ENCODE data around the gene PRSS21.

PRSS21 gene

DNA sequence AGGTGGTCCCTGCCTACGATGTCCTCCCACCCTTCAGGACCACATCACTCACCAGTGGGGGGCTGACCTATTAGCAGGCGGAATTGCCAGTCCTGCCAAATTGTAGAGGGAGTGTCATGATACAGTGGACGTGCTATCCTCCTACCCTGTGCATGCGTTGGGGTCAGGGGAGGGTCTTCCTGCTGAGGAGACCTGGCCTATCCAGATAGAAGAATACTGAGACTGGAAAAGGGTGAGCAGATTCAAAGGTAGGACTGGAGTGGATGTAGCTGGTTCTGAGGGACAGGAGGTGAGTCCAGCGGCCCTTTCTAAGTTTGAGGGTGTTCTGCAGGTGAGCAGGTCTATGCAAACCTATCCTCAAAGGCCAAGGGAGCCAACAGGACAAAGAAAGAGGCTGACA is 10.8 kb upstream of the PRSS21 start:
- no peak for DNase-seq (ENCODE audit: low read depth)

DNA sequence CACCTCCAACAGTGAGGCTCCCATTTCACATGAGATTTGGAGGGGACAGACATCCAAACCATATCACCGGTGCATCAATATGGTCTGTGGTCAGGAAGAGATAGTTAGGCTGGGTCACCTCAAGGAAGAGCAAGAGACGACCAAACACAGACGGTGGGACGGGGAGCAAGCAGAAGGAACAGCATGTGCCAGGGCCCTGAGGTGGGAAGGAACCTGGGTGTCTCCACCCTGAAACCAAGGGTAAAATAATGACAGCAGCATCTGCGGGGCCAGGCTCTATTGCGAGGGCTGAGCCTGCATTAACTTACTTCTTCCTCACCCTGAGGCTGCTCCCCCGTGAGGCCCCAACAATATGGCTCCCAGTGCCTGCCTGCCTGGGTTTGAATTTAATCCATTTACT is 8.9 kb upstream of the PRSS21 start:
- no peak for DNase-seq (ENCODE audit: low read depth)

DNA sequence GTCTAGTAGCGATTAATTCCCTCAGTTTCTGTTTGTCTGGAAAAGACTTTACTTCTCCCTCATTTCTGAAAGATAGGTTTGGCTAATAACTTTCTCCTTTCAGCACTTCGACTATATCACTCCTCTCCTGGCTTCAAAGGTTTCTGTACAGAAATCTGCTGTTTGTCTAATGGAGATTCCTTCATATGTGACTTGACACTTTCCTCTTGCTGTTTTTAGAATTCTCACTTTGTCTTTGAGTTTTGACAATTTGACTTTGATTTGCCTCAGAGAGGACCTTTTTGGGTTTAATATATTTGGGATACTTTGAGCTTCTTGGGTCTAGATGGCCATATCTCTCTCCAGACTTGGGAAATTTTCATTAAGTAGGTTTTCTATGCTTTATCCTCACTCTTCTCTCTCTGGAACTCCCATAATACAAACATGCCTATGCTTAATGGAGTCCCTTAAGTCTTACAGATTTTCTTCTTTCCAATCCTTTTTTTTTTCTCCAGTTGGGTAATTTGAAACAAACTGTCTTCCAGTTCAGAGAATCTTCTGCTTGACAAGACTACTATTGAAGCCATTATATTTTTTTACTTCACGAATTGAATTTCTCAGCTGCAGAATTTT is 7.8 kb upstream of the PRSS21 start:
- DNase-seq (ENCODE audit: low read depth): no peak

- no peak for DNase-seq (ENCODE audit: low read depth)
Observed at GRCh38 chr16:2810651-2811050, 6.4 kb upstream of the PRSS21 start.

DNA sequence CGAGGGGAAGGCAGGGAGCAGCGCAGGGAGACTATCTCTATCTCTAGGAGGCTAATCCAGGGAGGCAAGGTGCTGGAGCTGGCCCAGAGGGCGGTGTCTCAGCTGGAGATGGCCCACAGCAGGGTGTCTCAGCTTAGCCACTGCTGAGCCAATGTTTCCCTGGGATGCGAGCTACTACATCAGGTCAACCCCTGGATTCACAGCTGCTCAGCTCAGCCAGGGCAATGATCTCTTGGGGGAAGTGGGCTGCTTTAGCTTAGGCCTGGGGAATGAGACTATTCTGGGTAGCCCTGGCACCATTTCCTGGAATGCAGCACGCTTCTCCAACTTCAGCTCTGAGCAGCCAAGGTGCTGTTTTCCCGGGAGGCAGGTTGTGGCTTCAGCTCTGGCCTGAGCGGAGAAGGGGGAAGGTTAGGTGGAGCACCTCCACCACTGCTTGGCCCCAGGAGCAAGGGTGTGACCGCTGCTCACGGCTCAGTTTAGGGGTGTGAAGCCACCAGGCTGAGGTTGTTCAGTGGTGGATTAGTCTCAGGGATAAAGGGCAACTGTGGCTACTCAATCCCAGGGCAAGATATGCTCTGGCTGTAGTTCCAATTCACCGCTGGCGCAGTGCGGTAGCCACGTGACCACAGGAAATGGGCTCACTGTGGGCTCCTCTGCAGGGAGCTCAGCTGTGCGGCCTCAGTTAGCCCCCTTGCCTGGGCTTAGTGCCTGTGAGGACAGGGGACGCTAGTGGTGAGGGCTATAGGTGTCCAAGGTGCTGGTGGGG is 5.2 kb upstream of the PRSS21 start:
- no peak for DNase-seq (ENCODE audit: low read depth)

DNA sequence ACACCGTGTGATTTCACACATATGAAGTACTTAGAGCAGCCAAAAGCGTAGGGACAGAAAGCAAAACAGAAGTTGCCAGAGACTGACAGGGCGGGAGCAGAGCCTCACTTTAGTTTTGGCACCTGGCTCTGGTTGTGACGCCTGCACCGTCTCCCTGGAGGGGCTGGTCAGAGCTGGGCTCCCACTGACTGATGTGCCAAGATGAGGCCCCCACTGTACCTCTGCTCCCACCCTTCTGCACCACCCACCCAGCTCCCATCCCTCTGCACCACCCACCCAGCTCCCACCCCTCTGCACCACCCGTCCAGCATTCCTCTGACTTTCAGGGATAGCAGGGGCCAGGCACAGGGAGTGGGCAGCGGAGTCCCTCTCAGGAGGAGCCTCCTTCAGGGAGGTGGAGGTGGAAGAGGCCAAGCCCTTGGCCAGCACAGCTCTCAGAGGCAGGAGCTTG is 3.2 kb upstream of the PRSS21 start:
- DNase-seq (ENCODE audit: low read depth): no peak

DNA sequence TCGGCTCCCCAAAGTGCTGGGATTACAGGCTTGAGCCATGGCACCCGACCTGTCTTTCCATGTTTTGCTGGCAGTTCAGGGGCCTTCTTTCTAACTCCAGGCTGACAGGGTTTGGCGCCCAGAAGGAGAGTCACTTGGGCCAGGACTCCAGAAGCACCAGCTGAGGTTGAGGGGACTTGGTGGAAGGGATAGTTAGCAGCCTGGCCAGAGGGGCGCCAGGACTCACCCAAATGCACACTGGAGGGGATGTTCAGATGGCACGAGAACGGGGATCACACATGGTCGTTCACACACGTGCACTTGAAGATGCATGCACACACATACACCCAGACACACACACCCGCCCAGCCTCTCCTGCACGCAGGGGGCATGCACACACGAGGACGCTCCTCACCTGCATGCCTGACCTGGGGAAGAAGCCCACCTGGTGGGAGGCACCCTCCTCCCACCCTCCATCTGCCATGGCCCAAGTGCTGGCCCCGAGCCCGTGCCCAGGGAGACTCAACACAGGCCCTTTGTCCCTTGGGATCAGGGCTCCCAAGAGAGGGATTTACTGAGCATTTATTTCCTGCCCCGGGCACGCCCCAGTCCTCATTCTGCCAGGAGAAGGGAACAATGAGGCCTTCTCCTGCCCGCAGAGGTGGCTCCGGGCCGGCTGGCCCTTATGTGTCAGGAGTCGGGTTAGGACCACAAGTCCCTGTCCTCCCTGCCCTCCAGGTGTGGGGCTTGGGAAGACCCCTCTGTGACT is 2.3 kb upstream of the PRSS21 start:
- no peak for DNase-seq (ENCODE audit: low read depth)

- DNase-seq (ENCODE audit: low read depth): no peak
Observed at GRCh38 chr16:2815299-2815771, 1.7 kb upstream of the PRSS21 start.

DNA sequence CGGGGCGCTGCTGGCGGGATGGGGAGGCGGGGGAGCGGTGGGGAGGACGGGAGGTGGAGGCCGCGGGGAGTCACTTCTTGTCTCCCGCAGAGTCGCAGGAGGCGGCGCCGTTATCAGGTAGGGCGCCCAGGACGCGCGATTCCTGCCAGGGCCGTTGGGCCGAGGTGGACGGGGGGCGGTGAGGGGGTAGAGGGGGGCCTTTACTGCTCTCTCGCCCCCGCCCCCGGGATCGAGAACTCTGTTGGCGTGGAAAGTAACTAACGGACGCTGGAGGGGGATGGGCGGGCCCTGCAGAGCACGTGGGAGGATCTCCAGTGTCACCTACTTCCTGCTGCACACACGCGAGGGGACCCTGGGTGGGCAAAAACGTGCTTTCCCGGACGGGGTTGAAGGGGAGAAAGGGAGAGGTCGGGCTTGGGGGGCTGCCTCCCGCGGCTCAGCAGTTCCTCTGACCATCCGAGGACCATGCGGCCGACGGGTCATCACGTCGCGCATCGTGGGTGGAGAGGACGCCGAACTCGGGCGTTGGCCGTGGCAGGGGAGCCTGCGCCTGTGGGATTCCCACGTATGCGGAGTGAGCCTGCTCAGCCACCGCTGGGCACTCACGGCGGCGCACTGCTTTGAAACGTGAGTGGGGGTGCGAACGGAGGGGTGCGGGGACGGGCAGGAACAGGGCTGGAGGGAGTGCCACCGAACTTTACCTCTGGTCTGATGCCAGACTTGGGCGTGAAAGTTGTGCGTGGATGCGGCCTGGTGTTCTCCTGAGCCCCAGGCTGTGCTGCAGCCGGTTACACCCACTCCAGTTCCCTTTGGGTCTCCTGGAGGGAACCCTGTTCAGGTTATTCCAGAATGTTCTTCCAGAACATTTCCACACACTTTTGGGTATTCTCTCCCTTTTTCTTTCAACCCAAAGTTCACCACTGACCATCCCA is 569 bp downstream of the PRSS21 start:
- DNase-seq (ENCODE audit: low read depth): no peak

- DNase-seq (ENCODE audit: low read depth): no peak
Observed at GRCh38 chr16:2818272-2818876, 1.3 kb downstream of the PRSS21 start.

DNA sequence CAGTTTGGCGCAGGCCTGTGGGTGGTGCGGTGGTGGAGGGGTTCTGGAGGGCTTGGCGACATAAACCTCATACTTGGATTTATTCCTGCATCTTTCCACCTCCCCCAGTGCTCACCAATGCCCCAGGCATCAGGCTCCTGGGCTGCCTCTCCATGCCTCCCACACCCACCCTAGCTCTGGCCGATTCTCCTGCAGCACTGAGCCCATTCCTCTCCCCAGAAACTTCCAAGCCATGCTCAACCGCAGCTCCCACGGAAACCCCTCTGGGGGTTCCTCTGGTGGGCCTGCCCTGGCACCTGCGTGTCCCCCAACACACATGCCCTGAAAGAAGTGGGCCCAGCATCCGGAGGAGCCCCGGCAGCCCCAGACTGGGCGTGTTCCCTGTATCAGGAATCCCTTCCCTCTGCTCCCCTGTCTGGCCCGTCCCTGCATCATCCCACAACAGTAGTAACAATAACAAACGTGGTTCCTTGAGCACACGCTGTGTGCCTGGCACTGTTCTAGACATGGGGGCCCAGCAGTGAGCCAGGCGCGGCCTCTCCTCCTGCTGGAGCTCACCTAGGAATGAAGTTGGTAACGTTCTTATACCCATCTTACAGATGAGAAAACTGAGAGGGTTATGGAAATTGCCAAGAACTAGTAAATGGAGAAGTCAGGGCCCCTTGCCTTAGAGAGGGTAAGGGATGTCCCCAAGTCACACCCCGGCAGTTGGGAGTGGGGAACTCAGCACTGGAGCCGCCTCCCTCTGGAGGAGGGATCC is 2.3 kb downstream of the PRSS21 start:
- DNase-seq (ENCODE audit: low read depth): no peak

GRCh38 chr16:2819939-2820835 is 3.1 kb downstream of the PRSS21 start:
- no peak for DNase-seq (ENCODE audit: low read depth)

GRCh38 chr16:2820836-2821486 is 3.9 kb downstream of the PRSS21 start:
- DNase-seq (ENCODE audit: low read depth): no peak

- DNase-seq (ENCODE audit: low read depth): peak; percentile 10
Observed at GRCh38 chr16:2821487-2822157, 4.6 kb downstream of the PRSS21 start.

DNA sequence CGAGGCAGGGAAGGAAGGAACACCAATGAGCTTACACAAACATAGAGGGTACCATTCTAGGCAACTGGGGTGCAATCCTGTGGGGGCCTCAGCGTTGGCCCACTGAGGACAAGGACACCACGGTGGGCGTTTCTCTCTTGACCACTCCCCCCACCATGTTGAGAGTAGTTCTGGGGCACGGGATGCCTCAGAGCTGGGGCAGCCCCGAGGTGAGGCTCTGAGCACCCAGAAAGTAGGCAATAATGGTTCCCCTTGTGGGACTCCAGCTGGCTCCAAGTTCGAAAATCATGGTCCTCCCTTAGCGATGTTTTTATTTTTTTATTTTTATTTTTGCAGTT is 5.1 kb downstream of the PRSS21 start:
- DNase-seq (ENCODE audit: low read depth): no peak

- DNase-seq (ENCODE audit: low read depth): no peak
Observed at GRCh38 chr16:2822496-2822895, 5.5 kb downstream of the PRSS21 start.

DNA sequence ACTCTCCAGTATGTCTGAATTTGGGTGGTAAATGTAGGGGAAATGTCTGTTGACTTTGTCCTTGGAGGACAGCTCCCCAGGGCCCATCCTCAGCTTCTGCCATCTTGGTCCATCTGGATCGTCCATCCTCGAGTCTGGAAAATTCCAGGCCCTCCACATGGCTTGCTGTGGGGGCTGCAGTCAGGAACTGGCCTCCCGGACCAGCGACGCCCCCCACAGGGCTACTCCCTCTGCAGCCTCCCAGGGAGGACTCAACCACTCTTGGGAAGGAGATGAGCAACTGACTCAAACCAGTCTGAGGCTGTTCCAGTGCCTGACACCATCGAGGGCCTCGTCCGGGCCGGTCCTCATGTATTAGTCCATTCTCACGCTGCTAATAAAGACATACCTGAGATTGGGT is 7.6 kb downstream of the PRSS21 start:
- no peak for DNase-seq (ENCODE audit: low read depth)

GRCh38 chr16:2825049-2825742 is 8.2 kb downstream of the PRSS21 start:
- DNase-seq (ENCODE audit: low read depth): no peak

Data from ELR (cell line).